ENCODE measurements around the gene SCAPER.

- TF ChIP-seq, protein P1, sequence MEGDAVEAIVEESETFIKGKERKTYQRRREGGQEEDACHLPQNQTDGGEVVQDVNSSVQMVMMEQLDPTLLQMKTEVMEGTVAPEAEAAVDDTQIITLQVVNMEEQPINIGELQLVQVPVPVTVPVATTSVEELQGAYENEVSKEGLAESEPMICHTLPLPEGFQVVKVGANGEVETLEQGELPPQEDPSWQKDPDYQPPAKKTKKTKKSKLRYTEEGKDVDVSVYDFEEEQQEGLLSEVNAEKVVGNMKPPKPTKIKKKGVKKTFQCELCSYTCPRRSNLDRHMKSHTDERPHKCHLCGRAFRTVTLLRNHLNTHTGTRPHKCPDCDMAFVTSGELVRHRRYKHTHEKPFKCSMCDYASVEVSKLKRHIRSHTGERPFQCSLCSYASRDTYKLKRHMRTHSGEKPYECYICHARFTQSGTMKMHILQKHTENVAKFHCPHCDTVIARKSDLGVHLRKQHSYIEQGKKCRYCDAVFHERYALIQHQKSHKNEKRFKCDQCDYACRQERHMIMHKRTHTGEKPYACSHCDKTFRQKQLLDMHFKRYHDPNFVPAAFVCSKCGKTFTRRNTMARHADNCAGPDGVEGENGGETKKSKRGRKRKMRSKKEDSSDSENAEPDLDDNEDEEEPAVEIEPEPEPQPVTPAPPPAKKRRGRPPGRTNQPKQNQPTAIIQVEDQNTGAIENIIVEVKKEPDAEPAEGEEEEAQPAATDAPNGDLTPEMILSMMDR (conservative IDR thresholded peaks at IDR 0.05; ENCODE audit: low read depth, low read length): no peak
- no peak for TF ChIP-seq EZH2 (IDR thresholded peaks at IDR 0.05; ENCODE audit: borderline replicate concordance, low read depth, low read length, poor library complexity, severe bottlenecking)
Measured at GRCh38 chr15:76381366-76381765, 523.8 kb downstream of the SCAPER start.
